HG03469 (cell line): Measurements from ENCODE around the gene TCF7.
"Not testable (repeated sequence)": the region's sequence is repeated elsewhere in the genome, so short reads cannot be mapped to it uniquely, and the experiment has no call there.

Source experiments
- ATAC-seq: cut with Tn5 transposase; IDR thresholded peaks from one replicate; pipeline ENCODE4 v1.9.1; 2021; ENCODE audit warnings: mild to moderate bottlenecking, moderate library complexity, moderate number of reproducible peaks; ENCODE audit not compliant: unreplicated experiment

The TCF7 gene

GRCh38 chr5:134143944-134144941 lies 29.8 kb downstream of the TCF7 start:
- ATAC-seq: no peak

- no peak for ATAC-seq
Measured at GRCh38 chr5:134145041-134145757, 30.7 kb downstream of the TCF7 start.

GRCh38 chr5:134145779-134146581 lies 31.5 kb downstream of the TCF7 start:
- ATAC-seq: no peak

- ATAC-seq: no peak
Measured at GRCh38 chr5:134146651-134147518, 32.4 kb downstream of the TCF7 start.

GRCh38 chr5:134148316-134148715 lies 33.8 kb downstream of the TCF7 start:
- no peak for ATAC-seq

- ATAC-seq: no peak
Measured at GRCh38 chr5:134148986-134149539, 34.6 kb downstream of the TCF7 start.

- no peak for ATAC-seq
Measured at GRCh38 chr5:134149571-134150303, 35.3 kb downstream of the TCF7 start.

- no peak for ATAC-seq
Measured at GRCh38 chr5:134151723-134152122, 37.2 kb downstream of the TCF7 start.

GRCh38 chr5:134152173-134152832 lies 37.8 kb downstream of the TCF7 start:
- ATAC-seq: not testable (repeated sequence)

- ATAC-seq: no peak
Measured at GRCh38 chr5:134153241-134153640, 38.8 kb downstream of the TCF7 start.

GRCh38 chr5:134153657-134154056 lies 39.2 kb downstream of the TCF7 start:
- ATAC-seq: no peak

GRCh38 chr5:134161513-134162395 lies 47.3 kb downstream of the TCF7 start:
- no peak for ATAC-seq

GRCh38 chr5:134162592-134162991 lies 48.1 kb downstream of the TCF7 start:
- ATAC-seq: no peak

- ATAC-seq: no peak
Measured at GRCh38 chr5:134171972-134172371, 57.5 kb downstream of the TCF7 start.

- no peak for ATAC-seq
Measured at GRCh38 chr5:134174841-134175839, 60.7 kb downstream of the TCF7 start.

GRCh38 chr5:134175921-134176510 lies 61.5 kb downstream of the TCF7 start:
- ATAC-seq: no peak
